Stimulated activated CD8-positive, alpha-beta memory T cell treated with anti-CD3 and anti-CD28 coated beads, Interleukin-12 subunit alpha, Interleukin-12 subunit beta, amount 100 ng/mL, for 1 hour (primary cell): ENCODE data around the gene TGFBR2.

ENCODE experiments used
- DNase-seq: peaks from one replicate; pipeline ENCODE4 v3.0.0-alpha.2; 2020; ENCODE audit warnings: low read depth

The TGFBR2 gene

DNA sequence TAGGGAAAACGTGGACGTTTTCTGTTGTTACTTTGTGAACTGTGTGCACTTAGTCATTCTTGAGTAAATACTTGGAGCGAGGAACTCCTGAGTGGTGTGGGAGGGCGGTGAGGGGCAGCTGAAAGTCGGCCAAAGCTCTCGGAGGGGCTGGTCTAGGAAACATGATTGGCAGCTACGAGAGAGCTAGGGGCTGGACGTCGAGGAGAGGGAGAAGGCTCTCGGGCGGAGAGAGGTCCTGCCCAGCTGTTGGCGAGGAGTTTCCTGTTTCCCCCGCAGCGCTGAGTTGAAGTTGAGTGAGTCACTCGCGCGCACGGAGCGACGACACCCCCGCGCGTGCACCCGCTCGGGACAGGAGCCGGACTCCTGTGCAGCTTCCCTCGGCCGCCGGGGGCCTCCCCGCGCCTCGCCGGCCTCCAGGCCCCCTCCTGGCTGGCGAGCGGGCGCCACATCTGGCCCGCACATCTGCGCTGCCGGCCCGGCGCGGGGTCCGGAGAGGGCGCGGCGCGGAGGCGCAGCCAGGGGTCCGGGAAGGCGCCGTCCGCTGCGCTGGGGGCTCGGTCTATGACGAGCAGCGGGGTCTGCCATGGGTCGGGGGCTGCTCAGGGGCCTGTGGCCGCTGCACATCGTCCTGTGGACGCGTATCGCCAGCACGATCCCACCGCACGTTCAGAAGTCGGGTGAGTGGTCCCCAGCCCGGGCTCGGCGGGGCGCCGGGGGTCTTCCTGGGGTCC, at the start of gene TGFBR2:
Gene TGFBR2, plus strand, starts transcription at position 301 of the 731 bp plus-strand sequence. Its CDS starts 283 bp downstream, at position 584.
- peak; percentile 73 for DNase-seq

- no peak for DNase-seq
Measured at GRCh38 chr3:30557746-30558303, 48.6 kb upstream of the TGFBR2 start.

DNA sequence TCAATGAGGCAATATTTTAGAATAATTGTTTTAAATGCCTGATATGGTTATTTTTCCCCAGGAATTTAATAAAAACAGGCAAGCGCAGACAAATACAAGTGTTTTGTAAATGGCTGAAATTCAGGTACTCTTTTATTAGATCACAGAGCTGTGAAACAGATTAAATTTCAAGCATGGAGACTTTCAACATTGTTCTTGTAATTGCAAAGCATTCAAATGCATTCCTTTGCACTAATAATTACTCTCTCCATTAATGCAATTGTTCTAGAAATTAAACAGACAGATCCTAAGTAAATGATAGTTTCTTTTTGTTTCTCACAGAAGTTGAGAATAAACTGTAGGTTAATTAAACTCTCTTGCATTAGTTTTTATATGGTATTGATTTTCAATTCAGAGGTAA, 42.4 kb upstream of the TGFBR2 start:
- no peak for DNase-seq

GRCh38 chr3:30567139-30567753, 39.2 kb upstream of the TGFBR2 start:
- DNase-seq: no peak

GRCh38 chr3:30576946-30577345, 29.5 kb upstream of the TGFBR2 start:
- no peak for DNase-seq

GRCh38 chr3:30577788-30578187, 28.6 kb upstream of the TGFBR2 start:
- no peak for DNase-seq

- no peak for DNase-seq
Measured at GRCh38 chr3:30578479-30578878, 27.9 kb upstream of the TGFBR2 start.

DNA sequence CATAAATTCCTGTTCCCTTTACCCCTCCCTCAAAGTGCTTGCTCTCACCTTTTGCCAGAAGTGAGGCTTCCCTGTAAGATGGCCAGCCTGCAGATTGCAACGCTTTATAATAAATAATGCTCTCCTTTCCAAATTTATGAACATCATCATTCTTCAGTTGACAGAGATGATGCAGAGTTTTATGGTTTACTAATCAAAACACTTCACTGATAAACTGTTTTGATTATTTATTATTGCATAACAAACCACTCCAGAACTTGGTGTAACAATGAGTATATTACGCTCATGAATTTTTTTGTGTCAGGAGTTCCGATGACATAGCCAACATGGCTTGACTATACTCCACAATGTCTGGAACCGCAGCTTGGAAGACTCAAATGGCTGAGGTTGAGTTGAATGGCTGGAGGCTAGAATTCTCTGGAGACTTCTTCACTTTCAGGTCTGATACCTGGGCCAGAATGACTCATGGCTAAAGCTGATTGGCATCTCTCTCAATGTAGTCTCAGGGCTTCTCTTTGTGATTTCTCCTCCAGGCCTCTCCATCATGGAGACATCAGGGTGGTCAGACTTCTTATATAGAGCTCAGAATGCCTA, 27.3 kb upstream of the TGFBR2 start:
- no peak for DNase-seq

- no peak for DNase-seq
Measured at GRCh38 chr3:30581067-30581585, 25.3 kb upstream of the TGFBR2 start.

DNA sequence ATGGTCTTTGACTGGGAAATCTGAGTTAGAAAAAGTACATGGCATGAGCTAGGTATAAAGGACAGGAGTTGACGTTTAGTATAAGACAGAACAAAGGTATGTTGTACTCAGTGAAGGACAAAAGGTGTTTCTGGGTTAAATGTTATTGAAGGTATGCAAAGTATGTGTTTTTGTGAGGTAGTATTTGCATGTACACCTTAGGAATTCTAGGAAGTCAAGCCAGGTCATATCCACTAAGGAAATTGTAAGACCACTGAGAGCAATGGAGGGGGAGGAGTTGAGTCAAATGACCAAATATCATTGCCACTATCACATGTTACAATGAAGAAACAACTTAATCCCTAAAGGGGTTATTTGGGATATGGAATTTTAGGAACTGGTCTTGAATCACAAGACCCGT, 24.4 kb upstream of the TGFBR2 start:
- DNase-seq: no peak

DNA sequence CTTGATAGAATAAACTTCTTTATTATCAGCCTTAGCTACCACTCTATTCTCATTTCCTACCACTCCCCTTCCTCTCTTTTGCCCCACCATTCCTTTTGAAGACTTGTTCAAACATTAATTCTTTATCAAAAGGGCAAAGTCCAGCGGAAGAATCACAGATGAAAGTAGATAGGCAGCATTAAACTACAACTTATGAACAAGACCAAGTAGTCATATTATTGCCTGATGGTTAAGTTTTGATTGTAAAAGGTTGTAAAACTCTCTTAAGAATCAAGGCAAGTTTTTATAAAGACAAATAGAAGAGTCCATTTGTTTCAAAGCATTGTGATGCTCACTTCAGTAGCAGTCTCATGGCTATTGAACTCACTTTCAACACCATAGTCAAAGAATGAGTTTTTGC, 22.4 kb upstream of the TGFBR2 start:
- no peak for DNase-seq

GRCh38 chr3:30585654-30586053, 20.7 kb upstream of the TGFBR2 start:
- no peak for DNase-seq

- no peak for DNase-seq
Measured at GRCh38 chr3:30586096-30586805, 20.1 kb upstream of the TGFBR2 start.

- no peak for DNase-seq
Measured at GRCh38 chr3:30586806-30587486, 19.5 kb upstream of the TGFBR2 start.

- no peak for DNase-seq
Measured at GRCh38 chr3:30587904-30588303, 18.5 kb upstream of the TGFBR2 start.

DNA sequence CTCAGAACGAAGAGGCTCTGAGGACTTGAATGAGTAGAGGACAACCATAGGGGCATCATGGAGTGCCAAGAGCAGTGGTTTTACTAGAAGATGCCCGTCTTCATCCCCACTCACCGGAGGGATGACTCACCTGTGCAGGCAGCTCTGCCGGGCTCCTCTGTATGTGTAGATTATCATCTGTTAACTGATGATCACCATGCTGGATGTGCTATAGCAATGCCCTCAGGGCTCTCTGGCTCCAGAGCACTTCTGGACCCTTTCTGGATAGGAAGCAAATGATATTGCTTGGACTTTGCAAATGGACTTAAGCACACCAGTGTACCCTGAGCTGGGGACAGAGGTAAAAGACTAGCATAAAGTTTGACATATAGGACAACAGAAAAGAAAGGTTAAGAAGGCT, 10.2 kb upstream of the TGFBR2 start:
- no peak for DNase-seq

DNA sequence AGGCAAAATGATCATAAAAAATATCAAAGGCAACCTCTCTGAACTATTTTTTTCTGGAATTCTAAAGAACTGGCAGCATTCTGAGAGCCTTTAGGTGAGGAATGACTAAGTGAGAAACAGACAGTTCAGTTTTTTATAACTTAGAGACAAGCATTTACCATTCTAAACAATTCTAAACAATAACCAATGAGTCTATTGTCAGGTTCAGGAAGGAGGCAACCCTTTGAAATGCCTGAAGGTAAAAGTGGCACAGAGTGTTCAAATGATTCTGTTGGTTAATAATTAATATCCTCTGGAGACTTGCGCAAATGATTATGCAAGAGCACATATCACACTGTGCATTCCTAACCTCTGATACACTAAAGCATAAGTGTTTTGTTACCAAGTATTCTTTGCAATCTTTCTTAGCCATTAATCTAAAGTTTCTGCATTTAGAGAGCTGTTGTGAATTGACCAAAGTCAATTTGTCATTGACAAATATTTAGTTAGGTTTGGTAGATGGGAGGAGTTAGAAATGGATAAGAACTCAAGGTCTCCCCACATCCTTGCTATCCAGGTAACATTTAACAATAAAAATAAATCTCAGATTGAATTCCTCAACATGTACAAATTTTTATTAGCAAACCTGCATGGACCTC, 9.2 kb upstream of the TGFBR2 start:
- no peak for DNase-seq

DNA sequence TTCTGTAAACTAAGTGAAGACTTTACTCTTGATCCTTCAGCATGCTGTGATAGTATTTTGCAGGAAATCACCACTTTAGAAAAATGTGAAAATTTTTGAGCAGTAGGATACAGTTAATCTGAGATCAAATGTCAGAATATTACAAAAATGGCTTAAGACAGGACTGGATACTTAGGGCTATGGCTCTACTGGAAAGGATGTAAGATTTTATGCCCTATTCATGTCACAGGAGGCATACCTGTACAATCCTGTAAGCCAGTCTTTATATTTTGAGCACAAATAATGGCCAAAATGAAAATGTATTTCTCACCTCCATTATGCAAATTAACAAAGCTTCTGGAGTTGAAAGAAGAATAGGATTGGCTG, 8.6 kb upstream of the TGFBR2 start:
- no peak for DNase-seq

DNA sequence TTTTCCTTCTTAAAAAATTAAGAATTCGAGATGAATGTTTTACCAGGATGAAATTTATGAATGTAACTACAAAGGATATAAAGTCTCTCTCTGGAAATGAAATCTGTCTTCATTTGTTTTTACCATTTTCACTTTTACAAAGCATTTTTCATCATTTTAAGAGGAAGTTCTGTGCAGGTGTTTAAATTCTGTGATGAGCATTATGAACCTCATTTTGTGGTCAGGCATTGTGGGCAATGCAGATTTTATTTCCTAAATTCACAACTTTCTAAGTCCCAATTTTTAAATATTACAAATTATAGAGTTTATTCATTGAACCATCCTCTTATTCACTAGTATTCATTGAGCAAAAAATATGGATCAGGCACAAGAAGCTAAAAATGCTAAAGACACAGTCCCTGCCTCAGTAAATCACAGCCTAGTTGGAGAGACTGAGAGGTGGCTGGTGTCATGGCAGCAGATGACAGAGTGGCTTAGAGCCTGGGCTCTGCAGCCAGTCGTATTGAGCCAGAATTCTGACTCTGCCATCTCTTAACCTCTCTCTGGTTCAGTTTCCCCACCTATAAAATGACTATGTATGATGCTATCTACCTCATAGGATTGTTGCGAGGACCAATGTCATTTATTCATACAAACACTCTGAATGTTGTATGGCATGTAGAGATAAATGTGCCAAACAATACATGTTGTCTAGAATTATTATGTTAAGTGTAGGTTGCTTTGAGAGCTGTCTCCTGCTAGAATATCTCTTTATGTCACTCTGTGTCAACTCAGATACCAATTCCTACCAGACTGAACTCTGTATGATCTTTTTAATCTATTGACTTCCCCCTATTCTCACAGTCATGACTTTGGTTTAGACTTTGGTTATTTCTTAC, 7.5 kb upstream of the TGFBR2 start:
- no peak for DNase-seq

DNA sequence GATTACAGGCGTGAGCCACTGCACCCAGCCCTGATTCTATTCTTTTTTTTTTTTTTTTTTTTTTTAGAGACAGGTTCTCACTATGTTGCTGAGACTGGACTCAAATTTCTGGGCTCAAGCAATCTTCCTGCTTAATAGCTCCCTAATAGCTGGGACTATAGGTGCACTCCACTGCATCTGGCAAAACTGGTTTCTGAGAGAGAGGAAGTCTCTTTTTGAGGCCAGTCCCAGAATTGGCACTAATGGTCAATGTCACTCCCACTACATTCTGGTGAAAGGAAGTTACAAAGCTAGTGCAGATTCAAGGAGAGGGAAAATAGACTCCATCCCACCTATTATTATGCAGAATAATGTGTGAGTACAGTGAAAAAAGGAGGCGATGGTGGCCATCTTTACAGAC, 5.8 kb upstream of the TGFBR2 start:
- DNase-seq: no peak
